HFFc6 (cell line): ENCODE measurements around the gene SCO2. TPM values are rescaled to one million over a fixed set of nuclear protein-coding genes. Genes with fewer than 3 reads are reported as not detected.
A peak's percentile ranks its signal among the peaks of the same experiment; 100 is the strongest.

Experiments
- DNase-seq: peaks from one replicate; pipeline ENCODE4 v3.0.0-alpha.2; 2018
- H3K27ac Mint-ChIP-seq: 2 replicates; pipeline ENCODE4 v1.8.0; 2020; ENCODE audit warnings: mild to moderate bottlenecking, mixed read lengths
- H3K27me3 Mint-ChIP-seq: 2 replicates; pipeline ENCODE4 v1.8.0; 2021; ENCODE audit warnings: mild to moderate bottlenecking, moderate library complexity, mixed read lengths; ENCODE audit not compliant: insufficient read depth
- H3K36me3 Mint-ChIP-seq: 2 replicates; pipeline ENCODE4 v1.8.0; 2021; ENCODE audit warnings: low read depth, mixed read lengths
- H3K4me1 Mint-ChIP-seq: 2 replicates; pipeline ENCODE4 v1.8.0; 2020; ENCODE audit warnings: low read depth, mixed read lengths
- H3K4me3 Mint-ChIP-seq: 2 replicates; pipeline ENCODE4 v1.8.0; 2020; ENCODE audit warnings: mild to moderate bottlenecking, moderate library complexity, mixed read lengths
- H3K9me3 Mint-ChIP-seq: 2 replicates; pipeline ENCODE4 v1.8.0; 2020; ENCODE audit warnings: mild to moderate bottlenecking, mixed read lengths
- total RNA-seq, 6 experiments: library from RNA; stranded (reverse); fragmentation: NEBNext Ultra II Directional; extraction: Animal tissue kit (Norgen Biotek cat#: 25700); gene quantifications; 2 replicates in 1 of 6; 3 replicates in 5 of 6; pipeline ENCODE4 v1.2.3, GENCODE V29; 2021
- TF ChIP-seq, protein P1 (sequence below): fragments of 200-600 bp; sonication (generic); IDR thresholded peaks from 2 replicates; pipeline ENCODE4 v1.5.0; 2021; ENCODE audit warnings: antibody characterized with exemption, mild to moderate bottlenecking

The SCO2 gene
- total RNA-seq, 6 experiments from 2014 or later: 2.7 to 11.1 (median 9.7) TPM

GRCh38 chr22:50531546-50531961 is 6.2 kb upstream of the SCO2 start:
- Mint-ChIP-seq H3K27ac (no peak overlapping the region), H3K4me3 (peak overlapping the region; percentile 65), H3K27me3 (peaks cover 18% of the 10 kb centered on the region), H3K36me3 (no peaks in the 10 kb centered on the region), H3K9me3 (no peaks in the 10 kb centered on the region), H3K4me1 (peaks cover 9% of the 10 kb centered on the region)
- TF ChIP-seq, protein P1, sequence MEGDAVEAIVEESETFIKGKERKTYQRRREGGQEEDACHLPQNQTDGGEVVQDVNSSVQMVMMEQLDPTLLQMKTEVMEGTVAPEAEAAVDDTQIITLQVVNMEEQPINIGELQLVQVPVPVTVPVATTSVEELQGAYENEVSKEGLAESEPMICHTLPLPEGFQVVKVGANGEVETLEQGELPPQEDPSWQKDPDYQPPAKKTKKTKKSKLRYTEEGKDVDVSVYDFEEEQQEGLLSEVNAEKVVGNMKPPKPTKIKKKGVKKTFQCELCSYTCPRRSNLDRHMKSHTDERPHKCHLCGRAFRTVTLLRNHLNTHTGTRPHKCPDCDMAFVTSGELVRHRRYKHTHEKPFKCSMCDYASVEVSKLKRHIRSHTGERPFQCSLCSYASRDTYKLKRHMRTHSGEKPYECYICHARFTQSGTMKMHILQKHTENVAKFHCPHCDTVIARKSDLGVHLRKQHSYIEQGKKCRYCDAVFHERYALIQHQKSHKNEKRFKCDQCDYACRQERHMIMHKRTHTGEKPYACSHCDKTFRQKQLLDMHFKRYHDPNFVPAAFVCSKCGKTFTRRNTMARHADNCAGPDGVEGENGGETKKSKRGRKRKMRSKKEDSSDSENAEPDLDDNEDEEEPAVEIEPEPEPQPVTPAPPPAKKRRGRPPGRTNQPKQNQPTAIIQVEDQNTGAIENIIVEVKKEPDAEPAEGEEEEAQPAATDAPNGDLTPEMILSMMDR: no peak
- DNase-seq: no peak

GRCh38 chr22:50530877-50531545 is 5.6 kb upstream of the SCO2 start:
- no peak for DNase-seq
- H3K9me3 Mint-ChIP-seq: no peaks in the 10 kb centered on the region
- H3K27me3 Mint-ChIP-seq: peaks cover 18% of the 10 kb centered on the region
- peak overlapping the region; percentile 78 for H3K27ac Mint-ChIP-seq
- TF ChIP-seq, protein P1: no peak
- peak overlapping the region; percentile 75 for H3K4me3 Mint-ChIP-seq
- H3K4me1 Mint-ChIP-seq: peaks cover 9% of the 10 kb centered on the region
- H3K36me3 Mint-ChIP-seq: no peaks in the 10 kb centered on the region

GRCh38 chr22:50530580-50530876 is 5.1 kb upstream of the SCO2 start:
- Mint-ChIP-seq H3K4me3 (no peak overlapping the region), H3K27me3 (peaks cover 18% of the 10 kb centered on the region), H3K27ac (no peak overlapping the region), H3K4me1 (peaks cover 9% of the 10 kb centered on the region), H3K9me3 (no peaks in the 10 kb centered on the region), H3K36me3 (no peaks in the 10 kb centered on the region)
- TF ChIP-seq, protein P1: no peak
- no peak for DNase-seq

DNA sequence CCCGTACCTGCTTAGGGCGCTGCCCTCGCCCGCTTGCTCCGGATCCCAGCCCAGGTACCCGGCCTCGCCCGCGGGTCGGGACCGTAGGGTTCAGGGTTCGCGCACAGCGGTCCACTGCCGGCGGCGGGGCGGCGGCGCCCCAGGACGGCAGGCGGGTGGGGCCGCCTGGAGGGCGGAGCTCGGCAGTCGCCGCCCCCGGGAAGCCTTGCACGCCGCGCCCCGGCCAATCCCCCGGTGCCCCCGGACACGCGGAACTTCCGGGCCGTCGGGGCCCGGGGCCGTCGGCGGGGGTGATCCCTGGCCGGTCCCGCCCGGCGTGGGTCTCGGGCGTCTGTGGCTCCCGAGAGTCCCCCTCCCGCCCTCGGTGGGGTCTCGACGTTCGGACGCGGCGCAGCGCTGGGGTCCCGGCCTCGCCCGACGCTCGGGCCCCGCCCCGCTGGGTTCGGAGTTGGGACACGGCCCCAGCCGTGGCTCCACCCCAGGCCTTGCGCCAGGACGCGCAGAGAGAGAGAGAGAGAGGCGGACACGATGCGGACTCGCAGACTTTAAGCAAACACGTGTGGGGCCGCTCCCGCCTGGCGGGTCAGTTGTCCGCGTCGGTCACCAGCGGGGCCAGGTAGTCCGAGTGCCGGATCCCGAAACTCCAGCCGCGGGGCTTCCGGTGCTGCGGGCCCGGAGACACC is 4.6 kb upstream of the SCO2 start, which contains the start of gene TYMP:
Gene TYMP (minus strand): TSS at position 116 of the 683 bp plus-strand sequence. CDS start 303 bp downstream, outside the sequence.
- peaks cover 18% of the 10 kb centered on the region for H3K27me3 Mint-ChIP-seq
- no peak within 1 kb of the TSS for H3K4me3 Mint-ChIP-seq
- H3K9me3 Mint-ChIP-seq: no peaks in the 10 kb centered on the region
- no peak for DNase-seq
- H3K36me3 Mint-ChIP-seq: no peaks in the 10 kb centered on the region
- peaks cover 9% of the 10 kb centered on the region for H3K4me1 Mint-ChIP-seq
- TF ChIP-seq, protein P1: no peak
- no peak within 1 kb of the TSS for H3K27ac Mint-ChIP-seq

DNA sequence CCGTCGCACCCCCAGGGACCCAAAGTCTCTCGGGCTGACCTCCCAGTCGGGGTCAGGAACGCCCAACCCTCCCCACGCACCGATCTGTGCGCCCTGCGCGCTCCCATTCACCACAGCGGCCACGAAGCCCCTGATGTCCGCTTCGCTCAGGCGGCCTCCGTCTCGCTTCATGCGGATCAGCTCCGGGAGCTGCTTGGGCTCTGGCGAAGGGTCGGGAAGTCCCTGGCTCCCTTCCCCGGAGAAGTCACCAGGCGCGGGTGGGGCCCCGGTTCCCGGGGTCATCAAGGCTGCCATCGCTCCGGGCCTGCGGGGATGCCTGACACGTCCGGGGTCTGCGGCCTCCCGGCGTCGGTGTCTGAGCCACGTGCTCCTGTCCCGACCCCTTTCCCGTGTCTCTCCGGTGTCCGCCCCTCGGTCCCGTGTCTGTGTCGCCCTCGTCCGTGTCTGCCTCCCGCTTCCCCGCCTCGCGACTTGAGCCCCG is 4.1 kb upstream of the SCO2 start:
- Mint-ChIP-seq H3K36me3 (peaks cover 5% of the 10 kb centered on the region), H3K27ac (no peak overlapping the region), H3K4me3 (no peak overlapping the region), H3K4me1 (peaks cover 15% of the 10 kb centered on the region), H3K27me3 (peaks cover 16% of the 10 kb centered on the region), H3K9me3 (no peaks in the 10 kb centered on the region)
- no peak for DNase-seq
- TF ChIP-seq, protein P1: no peak
